Measurements from ENCODE around the gene SNX3. TPM values are rescaled to one million over a fixed set of nuclear protein-coding genes. Genes with fewer than 3 reads are reported as not detected.

The SNX3 gene
- total RNA-seq = 181 and 192 TPM in 2 replicates

GRCh38 chr6:108260809-108261569, at the start of gene SNX3:
Gene SNX3 (minus strand): TSS chr6:108261040. CDS start chr6:108260921, 119 bp downstream.

GRCh38 chr6:108294727-108295625, 34.1 kb upstream of the SNX3 start, which contains the start of gene AFG1L:
Gene AFG1L (plus strand): TSS chr6:108295054. CDS start chr6:108295080, 26 bp downstream.

GRCh38 chr6:108165714-108166663, 94.9 kb downstream of the SNX3 start, which contains the start of gene NR2E1:
Gene NR2E1 (plus strand): TSS chr6:108166022. CDS start chr6:108166766, 744 bp downstream.

Other genes starting within 250 kb of the SNX3 start
- gene OSTM1, start 186.3 kb downstream of the SNX3 start, total RNA-seq = 43.9 and 97.5 TPM in 2 replicates
- not detected in 2 replicates for gene NR2E1, start 95.0 kb downstream of the SNX3 start, total RNA-seq
- 3.5 and 7.0 TPM in 2 replicates for gene AFG1L, start 34.0 kb upstream of the SNX3 start, total RNA-seq